CMK (cell line): ENCODE measurements around the gene ENDOD1.
"Not testable (repeated sequence)": the region's sequence is repeated elsewhere in the genome, so short reads cannot be mapped to it uniquely, and the experiment has no call there.

Experiments used
- DNase-seq: peaks from one replicate; pipeline ENCODE4 v3.0.0-alpha.2; 2010; ENCODE audit warnings: low read depth

ENDOD1 gene

GRCh38 chr11:95089620-95090542 is at the start of gene ENDOD1:
ENDOD1 (plus strand) TSS chr11:95089846; CDS start chr11:95089928, 82 bp downstream.
- no peak for DNase-seq

GRCh38 chr11:95042239-95042638 is 47.4 kb upstream of the ENDOD1 start:
- no peak for DNase-seq

- no peak for DNase-seq
These were observed 46.7 kb upstream of the ENDOD1 start for GRCh38 chr11:95042906-95043305.

- DNase-seq: no peak
These were observed 45.6 kb upstream of the ENDOD1 start for GRCh38 chr11:95044010-95044409.

- DNase-seq: no peak
These were observed 43.8 kb upstream of the ENDOD1 start for GRCh38 chr11:95045812-95046211.

- DNase-seq: not testable (repeated sequence)
These were observed 40.5 kb upstream of the ENDOD1 start, which contains the start of gene KDM4F for GRCh38 chr11:95049122-95049521. KDM4F (plus strand) TSS chr11:95049422.

GRCh38 chr11:95050595-95051202 is 38.9 kb upstream of the ENDOD1 start:
- no peak for DNase-seq

GRCh38 chr11:95054356-95054755 is 35.3 kb upstream of the ENDOD1 start:
- no peak for DNase-seq

- DNase-seq: no peak
These were observed 34.3 kb upstream of the ENDOD1 start for GRCh38 chr11:95055283-95055897.

- no peak for DNase-seq
These were observed 31.7 kb upstream of the ENDOD1 start for GRCh38 chr11:95057959-95058358.

GRCh38 chr11:95058621-95059020 is 31.0 kb upstream of the ENDOD1 start:
- DNase-seq: no peak

GRCh38 chr11:95059046-95059445 is 30.6 kb upstream of the ENDOD1 start:
- DNase-seq: no peak

GRCh38 chr11:95065336-95065735 is 24.3 kb upstream of the ENDOD1 start:
- no peak for DNase-seq

- no peak for DNase-seq
These were observed 23.0 kb upstream of the ENDOD1 start, which contains the start of gene SRSF8 for GRCh38 chr11:95066716-95067038. SRSF8 (plus strand) TSS chr11:95066919; CDS start chr11:95067227, 308 bp downstream.

GRCh38 chr11:95067039-95067840 is 22.4 kb upstream of the ENDOD1 start:
- DNase-seq: no peak

- no peak for DNase-seq
These were observed 21.8 kb upstream of the ENDOD1 start for GRCh38 chr11:95067841-95068219.

- DNase-seq: no peak
These were observed 21.1 kb upstream of the ENDOD1 start for GRCh38 chr11:95068549-95068948.

GRCh38 chr11:95070471-95070870 is 19.2 kb upstream of the ENDOD1 start:
- no peak for DNase-seq

GRCh38 chr11:95072948-95073347 is 16.7 kb upstream of the ENDOD1 start:
- no peak for DNase-seq

GRCh38 chr11:95074792-95075563 is 14.7 kb upstream of the ENDOD1 start:
- no peak for DNase-seq

- no peak for DNase-seq
These were observed 13.2 kb upstream of the ENDOD1 start for GRCh38 chr11:95076416-95076815.
